IMR-90 (cell line): ENCODE measurements around the gene TMEM163. TPM values are rescaled to one million over a fixed set of nuclear protein-coding genes. Genes with fewer than 3 reads are reported as not detected.
A peak's percentile ranks its signal among the peaks of the same experiment; 100 is the strongest.

Experiments
- ATAC-seq: fragments of 200-7000 bp; cut with Tn5 transposase; 2 replicates; pipeline ENCODE4 v1.9.1; 2020; ENCODE audit warnings: low read depth, mild to moderate bottlenecking, moderate library complexity
- BruUV-seq: library from RNA; stranded (reverse); fragments of 400-500 nt; replicated peaks from 2 replicates; lab custom pipeline; 2021; lab: Mats Ljungman, UMichigan
- CTCF ChIA-PET: fragments of 300-600 bp; formaldehyde crosslinking; extraction: SDS; loops from one replicate; lab custom pipeline; 2021; ENCODE audit warnings: antibody characterized with exemption; lab: Yijun Ruan, JAX
- POLR2A ChIA-PET: fragments of 300-600 bp; sonication (Branson Sonifier 250); formaldehyde crosslinking; loops from one replicate; lab custom pipeline; 2022; ENCODE audit warnings: antibody characterized with exemption; ENCODE audit not compliant: unreplicated experiment; lab: Charles Lee
- DNase-seq: peaks from one replicate; pipeline ENCODE4 v3.0.0; 2013
- H2AFZ ChIP-seq: replicated peaks from 2 replicates; pipeline ENCODE3; 2013; ENCODE audit warnings: low read length, mild to moderate bottlenecking; ENCODE audit not compliant: poor library complexity
- H2AK5ac ChIP-seq: 2 replicates; pipeline ENCODE4 v1.6.1; 2013; ENCODE audit warnings: low read depth, low read length, inconsistent platforms
- H2AK9ac ChIP-seq: replicated peaks from 2 replicates; pipeline ENCODE3; 2013; ENCODE audit warnings: mild to moderate bottlenecking, low read depth, low read length, moderate library complexity; ENCODE audit not compliant: poor library complexity
- H2BK120ac ChIP-seq: 2 replicates; pipeline ENCODE4 v1.6.1; 2013; ENCODE audit warnings: low read depth, low read length, inconsistent platforms
- H2BK15ac ChIP-seq: 3 replicates; pipeline ENCODE4 v1.6.1; 2013; ENCODE audit warnings: low read depth, low read length, inconsistent platforms
- H2BK20ac ChIP-seq: 2 replicates; pipeline ENCODE4 v1.6.1; 2013; ENCODE audit warnings: low read depth, mild to moderate bottlenecking, inconsistent platforms, low read length, moderate library complexity
- H2BK5ac ChIP-seq: 2 replicates; pipeline ENCODE4 v1.6.1; 2013; ENCODE audit warnings: mild to moderate bottlenecking, low read depth, low read length, inconsistent platforms; ENCODE audit not compliant: poor library complexity, severe bottlenecking
- H3K14ac ChIP-seq: replicated peaks from 2 replicates; pipeline ENCODE4 v1.6.1; 2013; ENCODE audit warnings: low read depth, low read length, inconsistent platforms
- H3K18ac ChIP-seq: 2 replicates; pipeline ENCODE4 v1.6.1; 2013; ENCODE audit warnings: low read depth, low read length, control low read depth
- H3K23ac ChIP-seq: 2 replicates; pipeline ENCODE4 v1.6.1; 2013; ENCODE audit warnings: low read depth, low read length, inconsistent platforms
- H3K27ac ChIP-seq: 2 replicates; pipeline ENCODE4 v1.5.1; 2013; ENCODE audit warnings: mild to moderate bottlenecking, control low read depth, low read length; ENCODE audit not compliant: insufficient read depth
- H3K27me3 ChIP-seq: 2 replicates; pipeline ENCODE4 v1.6.1; 2013; ENCODE audit warnings: low read length; ENCODE audit not compliant: control insufficient read depth, insufficient read depth
- H3K36me3 ChIP-seq: 2 replicates; pipeline ENCODE4 v1.6.1; 2013; ENCODE audit warnings: low read length, mixed read lengths; ENCODE audit not compliant: control insufficient read depth, insufficient read depth
- H3K4ac ChIP-seq: 2 replicates; pipeline ENCODE4 v1.6.1; 2013; ENCODE audit warnings: low read depth, low read length, inconsistent platforms
- H3K4me1 ChIP-seq: 2 replicates; pipeline ENCODE4 v1.6.1; 2013; ENCODE audit warnings: low read length, mixed read lengths; ENCODE audit not compliant: control insufficient read depth, insufficient read depth
- H3K4me2 ChIP-seq: 2 replicates; pipeline ENCODE4 v1.6.1; 2013; ENCODE audit warnings: low read depth, mild to moderate bottlenecking, control low read depth, low read length, moderate library complexity
- H3K4me3 ChIP-seq: 2 replicates; pipeline ENCODE4 v1.5.1; 2013; ENCODE audit warnings: low read depth, mild to moderate bottlenecking, control low read depth, low read length, moderate library complexity; ENCODE audit not compliant: insufficient read depth
- H3K56ac ChIP-seq: 2 replicates; pipeline ENCODE4 v1.6.1; 2013; ENCODE audit warnings: low read length, inconsistent platforms; ENCODE audit not compliant: insufficient read depth; ENCODE audit errors: extremely low read depth
- H3K79me1 ChIP-seq, 2 experiments: 2 replicates each; pipeline ENCODE4 v1.6.1; 2013; ENCODE audit warnings: low read length in 2 of 2, inconsistent platforms in 1 of 2, low read depth in 1 of 2
- H3K9ac ChIP-seq: 2 replicates; pipeline ENCODE4 v1.6.1; 2013; ENCODE audit warnings: low read depth, low read length, control low read depth
- H3K9me1 ChIP-seq: 2 replicates; pipeline ENCODE4 v1.6.1; 2013; ENCODE audit warnings: low read length, inconsistent platforms; ENCODE audit not compliant: insufficient read depth
- H3K9me3 ChIP-seq: 2 replicates; pipeline ENCODE4 v1.6.1; 2013; ENCODE audit warnings: low read length; ENCODE audit not compliant: control insufficient read depth, insufficient read depth
- H4K20me1 ChIP-seq: 2 replicates; pipeline ENCODE4 v1.6.1; 2013; ENCODE audit warnings: low read length, inconsistent platforms; ENCODE audit not compliant: insufficient read depth
- H4K5ac ChIP-seq: 2 replicates; pipeline ENCODE4 v1.6.1; 2013; ENCODE audit warnings: mild to moderate bottlenecking, low read depth, low read length, control low read depth
- H4K8ac ChIP-seq, 2 experiments: 2 replicates each; pipeline ENCODE4 v1.6.1; 2013; ENCODE audit warnings: low read depth in 2 of 2, low read length in 2 of 2, control low read depth in 1 of 2, inconsistent platforms in 1 of 2
- H4K91ac ChIP-seq: 2 replicates; pipeline ENCODE4 v1.6.1; 2013; ENCODE audit warnings: low read depth, low read length, inconsistent platforms; ENCODE audit not compliant: insufficient read depth
- BHLHE40 ChIP-seq: fragments of 150-350 bp; IDR thresholded peaks from 2 replicates; pipeline ENCODE4 v1.6.1; 2016; ENCODE audit warnings: mild to moderate bottlenecking, low read depth, low read length
- CEBPB ChIP-seq: IDR thresholded peaks from 2 replicates; pipeline ENCODE4 v1.6.1; 2012; ENCODE audit warnings: low read depth, low read length, improper control_type of control experiment
- CHD1 ChIP-seq: IDR thresholded peaks from 2 replicates; pipeline ENCODE4 v1.6.1; 2012; ENCODE audit warnings: low read depth, low read length, improper control_type of control experiment
- FOS ChIP-seq: fragments of 150-350 bp; IDR thresholded peaks from 2 replicates; pipeline ENCODE4 v1.6.1; 2016; ENCODE audit warnings: low read depth, low read length
- MAFK ChIP-seq: IDR thresholded peaks from 2 replicates; pipeline ENCODE4 v1.6.1; 2012; ENCODE audit warnings: low read depth, low read length, improper control_type of control experiment
- MAZ ChIP-seq: IDR thresholded peaks from 2 replicates; pipeline ENCODE4 v1.6.1; 2012; ENCODE audit warnings: low read depth, mild to moderate bottlenecking, low read length, improper control_type of control experiment, moderate library complexity, borderline replicate concordance
- MXI1 ChIP-seq: IDR thresholded peaks from 2 replicates; pipeline ENCODE4 v1.6.1; 2012; ENCODE audit warnings: low read depth, mild to moderate bottlenecking, low read length, moderate library complexity, borderline replicate concordance
- NFE2L2 ChIP-seq: fragments of 150-350 bp; IDR thresholded peaks from 2 replicates; pipeline ENCODE4 v1.6.1; 2016; ENCODE audit warnings: low read depth, mild to moderate bottlenecking, low read length
- POLR2A ChIP-seq: IDR thresholded peaks from 2 replicates; pipeline ENCODE4 v1.6.1; 2012; ENCODE audit warnings: mild to moderate bottlenecking, low read depth, low read length
- RAD21 ChIP-seq: IDR thresholded peaks from 2 replicates; pipeline ENCODE4 v1.6.1; 2012; ENCODE audit warnings: low read length, improper control_type of control experiment
- RCOR1 ChIP-seq: IDR thresholded peaks from 2 replicates; pipeline ENCODE4 v1.6.1; 2012; ENCODE audit warnings: mild to moderate bottlenecking, low read length, improper control_type of control experiment; ENCODE audit not compliant: insufficient replicate concordance
- RFX5 ChIP-seq: IDR thresholded peaks from 2 replicates; pipeline ENCODE4 v1.8.0; 2012; ENCODE audit warnings: low read depth, mild to moderate bottlenecking, low read length, moderate library complexity
- SMC3 ChIP-seq: fragments of 150-350 bp; IDR thresholded peaks from 2 replicates; pipeline ENCODE4 v1.6.1; 2016; ENCODE audit warnings: low read depth, mild to moderate bottlenecking, antibody characterized with exemption, low read length, moderate library complexity
- WGBS, 2 experiments: methylation state at CpG; one replicate each; pipeline versions ENCODE4 v1.1.5 to v1.1.7; 2013; ENCODE audit warnings: missing lambda C conversion rate in 2 of 2; ENCODE audit not compliant: insufficient read length in 1 of 2; ENCODE audit errors: extremely low coverage in 2 of 2; 5-methylcytosine and 5-hydroxymethylcytosine counted together
- dilution Hi-C: fragments of 300-500 bp; cut with HindIII; formaldehyde crosslinking; loops from one replicate; pipeline ENCODE4 v1.14.3; 2018; ENCODE audit warnings: low sequenced_read_pairs; ENCODE audit not compliant: unreplicated experiment
- in situ Hi-C: fragments of 300-500 bp; cut with MboI; formaldehyde crosslinking; loops from 3 replicates; pipeline ENCODE4 v1.14.3; 2019; ENCODE audit warnings: low sequenced_read_pairs, inconsistent platforms, mixed read lengths
- intact Hi-C: fragments of 100-400 bp; cut with micrococcal nuclease; formaldehyde crosslinking; loops from 2 replicates; pipeline ENCODE4 v1.10.0; 2022
- polyA plus RNA-seq, 3 experiments: library from polyadenylated mRNA; depleted of rRNA; stranded (reverse); fragments of >200 nt; gene quantifications; 2 replicates each; pipeline ENCODE4 v1.2.3, GENCODE V29; 2012; ENCODE audit warnings: low replicate concordance in 1 of 3
- total RNA-seq: library from RNA; depleted of rRNA; stranded (reverse); fragments of >200 nt; gene quantifications from 2 replicates; pipeline ENCODE4 v1.2.3, GENCODE V29; 2012
- TF ChIP-seq, protein P1 (sequence below): conservative IDR thresholded peaks from 2 replicates; pipeline ENCODE4 v1.5.1; 2012; ENCODE audit warnings: mild to moderate bottlenecking, low read depth, low read length, improper control_type of control experiment
- TF ChIP-seq, protein P2 (sequence below): fragments of 150-350 bp; IDR thresholded peaks from 2 replicates; pipeline ENCODE4 v1.6.1; 2017; ENCODE audit warnings: mild to moderate bottlenecking, antibody characterized with exemption, low read length, low read depth
- TF ChIP-seq, protein P3 (sequence below): fragments of 150-350 bp; IDR thresholded peaks from 2 replicates; pipeline ENCODE4 v1.6.1; 2016; ENCODE audit warnings: low read depth, mild to moderate bottlenecking, low read length, moderate library complexity, borderline replicate concordance

The TMEM163 gene
- total and polyA plus RNA-seq, 2 of the 4 experiments (the other 2 are of a cell fraction), result not detected

DNA sequence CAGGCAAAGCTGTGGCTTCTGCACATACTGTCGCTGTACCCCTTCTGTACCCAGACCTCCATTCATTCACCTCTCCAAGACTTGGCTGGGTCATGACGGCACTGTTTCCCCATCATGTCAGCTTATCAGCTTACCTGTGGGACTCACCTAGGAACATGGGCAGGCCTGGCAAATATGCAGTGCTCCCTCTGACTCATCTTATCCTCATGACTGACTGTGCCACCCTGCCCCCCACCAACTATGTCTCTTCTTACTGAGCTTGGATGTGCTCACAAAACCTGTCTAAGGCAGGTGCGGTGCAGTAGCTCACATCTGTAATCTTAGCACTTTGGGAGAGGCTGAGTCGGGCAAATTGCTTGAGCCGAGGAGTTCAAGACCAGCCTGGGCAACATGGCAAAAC lies 312.5 kb downstream of the TMEM163 start:
- Histone ChIP-seq H2AFZ (no peak overlapping the region), H3K18ac (no peak overlapping the region), H2BK20ac (peak overlapping the region; percentile 71; the same call in 1 of the 2 replicates), H2BK120ac (peak overlapping the region; percentile 54; the same call in 1 of the 2 replicates), H3K79me1 (peaks cover 18 to 80% of the 10 kb centered on the region in 2 experiments), H3K4me2 (no peak overlapping the region), H4K91ac (peak overlapping the region; percentile 43), H3K9me1 (peaks cover 38% of the 10 kb centered on the region), H3K4me3 (no peak overlapping the region), H2AK5ac (peak overlapping the region; percentile 63), H3K9me3 (no peaks in the 10 kb centered on the region), H3K14ac (peak overlapping the region; percentile 20), H3K23ac (no peak overlapping the region), H4K5ac (no peak overlapping the region), H3K4me1 (peaks cover 42% of the 10 kb centered on the region), H3K56ac (no peak overlapping the region), H4K20me1 (peaks cover 6% of the 10 kb centered on the region; the same call in 1 of the 2 replicates), H3K4ac (peak overlapping the region; percentile 56), H3K27me3 (no peaks in the 10 kb centered on the region), H2BK5ac (peak overlapping the region; percentile 41), H3K36me3 (peaks cover 15% of the 10 kb centered on the region), H2AK9ac (no peak overlapping the region), H4K8ac (0 out of 4 replicates have a peak overlapping the region, but pooled peaks of 1 of the 2 experiments have one; percentile 37), H3K9ac (no peak overlapping the region), H3K27ac (no peak overlapping the region), H2BK15ac (peak overlapping the region; percentile 73; the same call in 2 of the 3 replicates)
- no peak for TF ChIP-seq RCOR1
- no peak for TF ChIP-seq MAZ
- TF ChIP-seq POLR2A, result no peak
- TF ChIP-seq CEBPB, result no peak
- no peak for TF ChIP-seq SMC3
- no peak for TF ChIP-seq MAFK
- TF ChIP-seq, protein P1, sequence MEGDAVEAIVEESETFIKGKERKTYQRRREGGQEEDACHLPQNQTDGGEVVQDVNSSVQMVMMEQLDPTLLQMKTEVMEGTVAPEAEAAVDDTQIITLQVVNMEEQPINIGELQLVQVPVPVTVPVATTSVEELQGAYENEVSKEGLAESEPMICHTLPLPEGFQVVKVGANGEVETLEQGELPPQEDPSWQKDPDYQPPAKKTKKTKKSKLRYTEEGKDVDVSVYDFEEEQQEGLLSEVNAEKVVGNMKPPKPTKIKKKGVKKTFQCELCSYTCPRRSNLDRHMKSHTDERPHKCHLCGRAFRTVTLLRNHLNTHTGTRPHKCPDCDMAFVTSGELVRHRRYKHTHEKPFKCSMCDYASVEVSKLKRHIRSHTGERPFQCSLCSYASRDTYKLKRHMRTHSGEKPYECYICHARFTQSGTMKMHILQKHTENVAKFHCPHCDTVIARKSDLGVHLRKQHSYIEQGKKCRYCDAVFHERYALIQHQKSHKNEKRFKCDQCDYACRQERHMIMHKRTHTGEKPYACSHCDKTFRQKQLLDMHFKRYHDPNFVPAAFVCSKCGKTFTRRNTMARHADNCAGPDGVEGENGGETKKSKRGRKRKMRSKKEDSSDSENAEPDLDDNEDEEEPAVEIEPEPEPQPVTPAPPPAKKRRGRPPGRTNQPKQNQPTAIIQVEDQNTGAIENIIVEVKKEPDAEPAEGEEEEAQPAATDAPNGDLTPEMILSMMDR, result no peak
- no peak for TF ChIP-seq RFX5
- TF ChIP-seq FOS, result no peak
- no peak for TF ChIP-seq MXI1
- no peak for TF ChIP-seq NFE2L2
- no peak for TF ChIP-seq RAD21
- TF ChIP-seq CHD1, result no peak
- TF ChIP-seq, protein P2, sequence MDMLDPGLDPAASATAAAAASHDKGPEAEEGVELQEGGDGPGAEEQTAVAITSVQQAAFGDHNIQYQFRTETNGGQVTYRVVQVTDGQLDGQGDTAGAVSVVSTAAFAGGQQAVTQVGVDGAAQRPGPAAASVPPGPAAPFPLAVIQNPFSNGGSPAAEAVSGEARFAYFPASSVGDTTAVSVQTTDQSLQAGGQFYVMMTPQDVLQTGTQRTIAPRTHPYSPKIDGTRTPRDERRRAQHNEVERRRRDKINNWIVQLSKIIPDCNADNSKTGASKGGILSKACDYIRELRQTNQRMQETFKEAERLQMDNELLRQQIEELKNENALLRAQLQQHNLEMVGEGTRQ, result no peak
- TF ChIP-seq, protein P3, sequence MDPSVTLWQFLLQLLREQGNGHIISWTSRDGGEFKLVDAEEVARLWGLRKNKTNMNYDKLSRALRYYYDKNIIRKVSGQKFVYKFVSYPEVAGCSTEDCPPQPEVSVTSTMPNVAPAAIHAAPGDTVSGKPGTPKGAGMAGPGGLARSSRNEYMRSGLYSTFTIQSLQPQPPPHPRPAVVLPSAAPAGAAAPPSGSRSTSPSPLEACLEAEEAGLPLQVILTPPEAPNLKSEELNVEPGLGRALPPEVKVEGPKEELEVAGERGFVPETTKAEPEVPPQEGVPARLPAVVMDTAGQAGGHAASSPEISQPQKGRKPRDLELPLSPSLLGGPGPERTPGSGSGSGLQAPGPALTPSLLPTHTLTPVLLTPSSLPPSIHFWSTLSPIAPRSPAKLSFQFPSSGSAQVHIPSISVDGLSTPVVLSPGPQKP, result no peak
- no peak for TF ChIP-seq BHLHE40
- DNase-seq (no peak), ATAC-seq (no peak)
- POLR2A ChIA-PET, result interaction anchor here (0.6 kb wide), 1 partner anchor 14 kb away, joined by 4 read pairs; no protein-coding TSS in a partner anchor
- dilution Hi-C loops, result no loop called here
- CTCF ChIA-PET, result no interaction called here
- intact Hi-C loops, result no loop called here
- in situ Hi-C loops, result loop anchor here (25.0 kb wide), 1 partner anchor 519 kb away; no protein-coding TSS in a partner anchor
- WGBS, 2 experiments, result 100% methylated on average over 1 of the region's 5 CpGs; no CpG with 5 or more reads in 1 of the 2 experiments
- BruUV-seq, result no TSS peak
